ENCODE results near the gene MOV10.
"Not testable (repeated sequence)": the region's sequence is repeated elsewhere in the genome, so short reads cannot be mapped to it uniquely, and the experiment has no call there.

Gene MOV10

DNA sequence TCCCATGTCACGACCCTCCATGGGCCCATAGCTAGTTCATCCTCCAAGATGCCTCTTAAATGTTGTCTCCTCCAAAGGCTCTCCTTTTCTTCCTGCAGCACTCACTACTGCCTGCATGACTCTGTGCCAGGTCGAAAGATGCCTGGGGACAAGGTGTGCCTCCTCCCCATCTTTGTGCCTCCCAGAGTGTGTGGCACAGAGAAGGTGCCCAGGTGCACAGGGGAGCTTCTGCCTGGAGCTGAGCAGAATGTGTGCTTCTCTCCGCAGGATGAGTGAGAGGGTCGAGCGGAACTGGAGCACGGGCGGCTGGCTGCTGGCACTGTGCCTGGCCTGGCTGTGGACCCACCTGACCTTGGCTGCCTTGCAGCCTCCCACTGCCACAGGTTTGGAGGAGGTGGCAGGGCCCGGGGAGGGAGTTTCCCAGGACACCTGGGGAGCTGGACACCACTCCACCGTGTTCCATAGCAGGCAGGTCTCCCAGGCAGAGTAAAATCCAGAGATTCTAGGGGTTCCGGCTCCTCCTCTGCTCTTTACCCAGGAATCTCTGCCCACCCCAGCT lies 47.6 kb downstream of the MOV10 start:
- DNase-seq (ENCODE audit: low read depth): no peak
- TF ChIP-seq, protein P1, sequence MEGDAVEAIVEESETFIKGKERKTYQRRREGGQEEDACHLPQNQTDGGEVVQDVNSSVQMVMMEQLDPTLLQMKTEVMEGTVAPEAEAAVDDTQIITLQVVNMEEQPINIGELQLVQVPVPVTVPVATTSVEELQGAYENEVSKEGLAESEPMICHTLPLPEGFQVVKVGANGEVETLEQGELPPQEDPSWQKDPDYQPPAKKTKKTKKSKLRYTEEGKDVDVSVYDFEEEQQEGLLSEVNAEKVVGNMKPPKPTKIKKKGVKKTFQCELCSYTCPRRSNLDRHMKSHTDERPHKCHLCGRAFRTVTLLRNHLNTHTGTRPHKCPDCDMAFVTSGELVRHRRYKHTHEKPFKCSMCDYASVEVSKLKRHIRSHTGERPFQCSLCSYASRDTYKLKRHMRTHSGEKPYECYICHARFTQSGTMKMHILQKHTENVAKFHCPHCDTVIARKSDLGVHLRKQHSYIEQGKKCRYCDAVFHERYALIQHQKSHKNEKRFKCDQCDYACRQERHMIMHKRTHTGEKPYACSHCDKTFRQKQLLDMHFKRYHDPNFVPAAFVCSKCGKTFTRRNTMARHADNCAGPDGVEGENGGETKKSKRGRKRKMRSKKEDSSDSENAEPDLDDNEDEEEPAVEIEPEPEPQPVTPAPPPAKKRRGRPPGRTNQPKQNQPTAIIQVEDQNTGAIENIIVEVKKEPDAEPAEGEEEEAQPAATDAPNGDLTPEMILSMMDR (IDR thresholded peaks at IDR 0.05; ENCODE audit: control insufficient read depth, extremely low read depth, insufficient read depth): no peak
- H3K4me3 ChIP-seq (ENCODE audit: low read depth, low read length): no peak overlapping the region

DNA sequence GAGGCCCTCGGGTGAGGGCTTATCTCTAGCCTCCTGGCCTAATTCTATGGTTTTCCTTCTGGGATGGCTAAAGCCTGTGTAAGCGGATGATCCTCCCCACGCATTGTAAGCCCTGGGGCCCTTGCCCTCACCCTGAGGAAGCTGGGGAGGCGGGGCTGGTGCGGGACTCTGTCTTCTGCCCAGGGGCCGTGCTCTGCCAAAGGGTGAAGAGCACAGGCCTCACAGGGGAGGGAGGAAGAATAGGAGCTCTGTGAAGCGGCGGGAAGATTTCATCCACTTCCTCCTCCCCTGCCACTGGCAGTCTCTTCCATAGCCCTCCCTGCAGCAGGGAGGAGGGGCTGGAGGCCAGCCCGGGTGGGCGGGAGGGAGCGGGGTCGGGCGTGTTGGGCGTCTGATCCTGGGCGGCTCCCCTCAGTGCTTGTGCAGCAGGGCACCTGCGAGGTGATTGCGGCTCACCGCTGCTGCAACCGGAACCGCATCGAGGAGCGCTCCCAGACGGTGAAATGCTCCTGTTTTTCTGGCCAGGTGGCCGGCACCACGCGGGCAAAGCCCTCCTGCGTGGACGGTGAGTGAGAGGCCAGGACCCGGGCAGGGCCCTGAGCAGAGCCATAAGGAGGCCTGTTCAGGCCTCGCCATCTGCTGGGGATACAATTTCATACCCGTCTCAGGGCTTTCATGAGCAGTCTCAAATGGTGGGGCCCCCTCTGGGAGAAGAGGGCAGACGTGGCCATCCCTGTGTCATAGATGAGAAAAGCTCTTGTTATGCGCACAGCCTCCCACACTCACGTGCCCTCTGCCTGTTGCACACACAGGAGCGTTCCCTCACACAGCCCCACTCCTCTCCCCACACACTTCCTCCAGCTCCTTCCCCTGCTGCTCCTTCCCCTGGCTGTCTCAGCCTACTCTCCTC lies 48.4 kb downstream of the MOV10 start:
- H3K4me3 ChIP-seq (ENCODE audit: low read depth, low read length): no peak overlapping the region
- TF ChIP-seq, protein P1 (IDR thresholded peaks at IDR 0.05; ENCODE audit: control insufficient read depth, extremely low read depth, insufficient read depth): no peak
- DNase-seq (ENCODE audit: low read depth): no peak

DNA sequence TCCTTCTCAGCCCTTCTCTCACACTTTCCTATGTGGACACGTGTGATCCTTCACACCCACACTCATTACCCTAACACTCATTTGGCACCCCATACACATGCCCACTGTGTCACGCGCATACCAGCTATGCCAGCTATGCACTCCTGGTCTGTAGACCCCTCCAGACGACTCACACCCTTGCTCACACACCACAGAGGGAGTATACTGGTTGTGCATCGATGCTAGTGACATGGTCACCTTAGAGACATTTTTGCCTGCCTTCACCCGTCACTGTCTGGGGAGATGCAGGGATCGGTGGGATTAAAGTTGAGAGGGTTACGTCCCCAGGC lies 49.0 kb downstream of the MOV10 start:
- no peak for DNase-seq (ENCODE audit: low read depth)

DNA sequence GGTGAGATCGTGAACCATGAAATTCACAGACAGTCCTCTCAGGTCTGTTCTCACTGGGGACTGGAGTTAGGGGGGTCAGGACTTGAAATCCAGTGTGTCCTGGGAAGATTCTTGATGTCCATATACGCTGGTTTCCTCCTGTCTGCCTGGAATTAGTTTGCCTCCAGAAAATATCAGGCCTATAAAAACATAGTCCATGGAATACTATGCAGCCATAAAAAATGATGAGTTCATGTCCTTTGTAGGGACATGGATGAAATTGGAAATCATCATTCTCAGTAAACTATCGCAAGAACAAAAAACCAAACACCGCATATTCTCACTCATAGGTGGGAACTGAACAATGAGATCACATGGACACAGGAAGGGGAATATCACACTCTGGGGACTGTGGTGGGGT lies 49.8 kb downstream of the MOV10 start:
- H3K4me3 ChIP-seq (ENCODE audit: low read depth, low read length); DNase-seq (ENCODE audit: low read depth): not testable (repeated sequence)

More for the DNA sequence above, 49.0 kb downstream of the MOV10 start:
- TF ChIP-seq, protein P1 (IDR thresholded peaks at IDR 0.05; ENCODE audit: control insufficient read depth, extremely low read depth, insufficient read depth): no peak
- H3K4me3 ChIP-seq (ENCODE audit: low read depth, low read length): no peak overlapping the region

DNA sequence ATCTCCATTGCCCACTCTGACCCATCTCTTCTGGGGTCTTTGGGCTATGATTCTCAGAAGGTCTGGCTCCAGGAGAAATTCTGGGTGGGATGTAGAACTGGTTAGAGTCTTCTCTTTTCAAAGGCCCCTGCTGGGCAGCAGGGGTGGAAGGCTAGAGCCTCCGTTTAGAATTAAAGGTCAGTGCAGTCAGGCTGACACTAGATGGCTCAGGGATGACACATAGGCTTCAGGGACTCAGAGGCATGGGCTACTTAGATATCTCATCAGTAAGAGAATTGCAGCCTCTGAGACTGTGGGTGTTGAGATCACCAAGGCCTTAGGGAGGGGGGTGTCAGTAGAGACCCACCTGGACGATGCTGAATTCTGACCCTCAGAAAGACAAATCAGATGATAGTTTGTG lies 53.3 kb downstream of the MOV10 start:
- TF ChIP-seq, protein P1 (IDR thresholded peaks at IDR 0.05; ENCODE audit: control insufficient read depth, extremely low read depth, insufficient read depth): peak; percentile 12; the same call in 1 of the 2 replicates
- no peak for DNase-seq (ENCODE audit: low read depth)
- H3K4me3 ChIP-seq (ENCODE audit: low read depth, low read length): no peak overlapping the region

DNA sequence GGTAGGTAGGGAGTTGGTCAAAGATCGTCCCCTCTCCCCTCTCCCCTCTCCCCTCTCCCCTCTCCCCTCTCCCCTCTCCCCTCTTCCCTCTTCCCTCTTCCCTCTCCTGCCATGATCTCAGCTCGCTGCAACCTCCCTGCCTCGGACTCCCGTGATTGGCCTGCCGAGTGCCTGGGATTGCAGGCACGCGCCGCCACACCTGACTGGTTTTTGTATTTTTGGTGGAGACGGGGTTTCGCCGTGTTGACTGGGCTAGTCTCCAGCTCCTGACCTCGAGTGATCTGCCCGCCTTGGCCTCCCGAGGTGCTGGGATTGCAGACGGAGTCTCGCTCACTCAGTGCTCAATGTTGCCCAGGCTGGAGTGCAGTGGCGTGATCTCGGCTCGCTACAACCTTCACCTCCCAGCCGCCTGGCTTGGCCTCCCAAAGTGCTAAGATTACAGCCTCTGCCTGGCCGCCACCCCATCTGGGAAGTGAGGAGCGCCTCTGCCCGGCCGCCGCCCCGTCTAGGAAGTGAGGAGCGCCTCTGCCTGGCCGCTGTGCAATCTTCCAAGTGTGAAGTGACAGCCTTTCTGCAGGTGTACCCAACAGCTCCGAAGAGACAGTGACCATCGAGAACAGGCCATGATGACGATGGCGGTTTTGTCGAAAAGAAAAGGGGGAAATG lies 54.0 kb downstream of the MOV10 start:
- H3K4me3 ChIP-seq (ENCODE audit: low read depth, low read length); DNase-seq (ENCODE audit: low read depth): not testable (repeated sequence)

DNA sequence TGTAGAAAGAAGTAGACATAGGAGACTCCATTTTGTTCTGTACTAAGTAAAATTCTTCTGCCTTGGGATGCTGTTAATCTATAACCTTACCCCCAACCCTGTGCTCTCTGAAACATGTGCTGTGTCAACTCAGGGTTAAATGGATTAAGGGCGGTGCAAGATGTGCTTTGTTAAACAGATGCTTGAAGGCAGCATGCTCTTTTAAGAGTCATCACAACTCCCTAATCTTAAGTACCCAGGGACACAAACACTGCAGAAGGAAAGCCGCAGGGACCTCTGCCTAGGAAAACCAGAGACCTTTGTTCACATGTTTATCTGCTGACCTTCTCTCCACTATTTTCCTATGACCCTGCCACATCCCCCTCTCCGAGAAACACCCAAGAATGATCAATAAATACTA lies 54.6 kb downstream of the MOV10 start:
- H3K4me3 ChIP-seq (ENCODE audit: low read depth, low read length); DNase-seq (ENCODE audit: low read depth): not testable (repeated sequence)

DNA sequence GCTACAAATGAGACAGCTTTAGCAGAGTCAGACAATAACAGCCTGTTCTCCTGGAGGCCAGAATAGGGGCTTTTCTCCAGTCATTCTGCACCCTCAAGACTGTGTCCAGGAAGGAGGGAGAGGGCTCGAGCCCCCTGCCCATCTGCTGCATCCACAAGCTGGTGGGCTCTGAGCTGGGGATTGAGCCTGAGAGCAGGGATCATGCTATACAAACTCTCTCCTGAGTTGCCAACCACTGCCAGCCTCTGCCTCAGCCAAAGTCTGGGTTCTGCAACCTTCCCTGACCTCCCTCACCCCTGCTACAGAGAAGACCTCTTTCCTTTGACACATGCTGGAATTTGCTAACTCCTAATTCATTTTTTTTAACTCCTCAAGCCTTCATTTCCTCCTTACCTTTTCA lies 55.5 kb downstream of the MOV10 start:
- H3K4me3 ChIP-seq (ENCODE audit: low read depth, low read length): no peak overlapping the region
- TF ChIP-seq, protein P1 (IDR thresholded peaks at IDR 0.05; ENCODE audit: control insufficient read depth, extremely low read depth, insufficient read depth): no peak

More for the DNA sequence above, 55.5 kb downstream of the MOV10 start:
- no peak for DNase-seq (ENCODE audit: low read depth)
